Uterus (tissue), 4 donors: ENCODE data around the gene SFSWAP. TPM values are rescaled to one million over a fixed set of nuclear protein-coding genes. Genes with fewer than 3 reads are reported as not detected.
"Not testable (repeated sequence)": the region's sequence is repeated elsewhere in the genome, so short reads cannot be mapped to it uniquely, and the experiment has no call there.

Experiments used
- DNase-seq, 2 donors: peaks; one replicate each; pipeline ENCODE4 v3.0.0-alpha.2; 2019 to 2020
- H3K27ac ChIP-seq, 2 donors: fragments of 200-600 bp; sonication (generic); 1 replicate in 1 of 2; 2 replicates in 1 of 2; pipeline ENCODE4 v1.5.1; 2016 to 2018
- H3K27me3 ChIP-seq, 2 donors: fragments of 200-600 bp; sonication (generic); one replicate each; pipeline ENCODE4 v1.5.1; 2018 to 2019; ENCODE audit warnings: control low read depth in 1 of 2
- H3K36me3 ChIP-seq, 2 donors: fragments of 200-600 bp; sonication (generic); one replicate each; pipeline ENCODE4 v1.5.1; 2019; ENCODE audit warnings: control low read depth in 1 of 2
- H3K4me1 ChIP-seq, 2 donors: fragments of 200-600 bp; sonication (generic); one replicate each; pipeline ENCODE4 v1.5.1; 2018 to 2019; ENCODE audit warnings: control low read depth in 1 of 2
- H3K4me3 ChIP-seq, 2 donors: fragments of 200-600 bp; sonication (generic); 1 replicate in 1 of 2; 2 replicates in 1 of 2; pipeline ENCODE4 v1.5.1; 2018 to 2019; ENCODE audit warnings: mild to moderate bottlenecking in 1 of 2
- H3K9me3 ChIP-seq, 2 donors: fragments of 200-600 bp; sonication (generic); one replicate each; pipeline ENCODE4 v1.5.1; 2019; ENCODE audit warnings: control low read depth in 1 of 2
- POLR2A ChIP-seq, 2 donors: fragments of 450-650 bp; IDR thresholded peaks; one replicate each; pipeline ENCODE4 v1.6.1; 2016; ENCODE audit warnings: antibody characterized with exemption in 2 of 2, mild to moderate bottlenecking in 1 of 2, moderate library complexity in 1 of 2
- intact Hi-C: fragments of 100-400 bp; cut with DNase I; formaldehyde crosslinking; loops from one replicate; pipeline ENCODE4 v1.15.1; 2023; ENCODE audit warnings: low total_unique reads
- total RNA-seq, 4 donors: library from RNA; depleted of rRNA in 3 of 4; stranded (reverse); fragments of >200 nt in 3 of 4; gene quantifications; one replicate each; pipeline versions ENCODE4 v1.1.0 to v1.2.4, GENCODE V29; 2014 to 2023
- TF ChIP-seq, protein P1 (sequence below), 4 experiments: fragments of 200-600 bp in 2 of 4; fragments of 450-650 bp in 2 of 4; sonication (generic) in 2 of 4; IDR thresholded peaks; one replicate each; pipeline ENCODE4 v1.5.1; 2016 to 2019; ENCODE audit warnings: antibody characterized with exemption in 4 of 4, mild to moderate bottlenecking in 2 of 4, moderate library complexity in 1 of 4
- donor health status: DM: yes; HTN: yes; CAD: no.

Gene SFSWAP
- total RNA-seq, 4 donors from 2014 or later = 25.3 to 78.1 (median 55.2) TPM

DNA sequence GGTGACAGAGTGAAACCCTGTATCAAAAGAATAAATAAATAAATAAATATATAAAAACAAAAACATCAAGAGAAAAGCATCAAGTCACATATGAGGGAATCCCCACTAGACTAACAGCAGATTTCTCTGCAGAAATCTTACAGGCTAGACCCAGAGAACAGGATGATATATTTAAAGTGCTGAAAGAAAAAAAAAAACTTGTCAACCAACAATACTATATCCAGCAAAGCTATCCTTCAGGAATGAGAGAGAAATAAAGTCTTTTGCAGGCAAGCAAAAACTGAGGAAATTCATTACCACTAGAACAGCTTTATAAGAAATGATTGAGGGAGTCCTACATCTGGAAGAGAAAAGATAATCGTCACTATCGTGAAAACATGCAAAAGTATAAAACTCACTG is 6.4 kb upstream of the SFSWAP start:
- intact Hi-C loops = no loop called here
- Histone ChIP-seq H3K36me3 (no peaks in the 10 kb centered on the region), H3K27ac (no peak overlapping the region), H3K4me3 (no peak overlapping the region), H3K4me1 (no peaks in the 10 kb centered on the region), H3K9me3 (peaks cover 0 to 6% of the 10 kb centered on the region in 2 donors), H3K27me3 (no peaks in the 10 kb centered on the region)
- TF ChIP-seq, protein P1, sequence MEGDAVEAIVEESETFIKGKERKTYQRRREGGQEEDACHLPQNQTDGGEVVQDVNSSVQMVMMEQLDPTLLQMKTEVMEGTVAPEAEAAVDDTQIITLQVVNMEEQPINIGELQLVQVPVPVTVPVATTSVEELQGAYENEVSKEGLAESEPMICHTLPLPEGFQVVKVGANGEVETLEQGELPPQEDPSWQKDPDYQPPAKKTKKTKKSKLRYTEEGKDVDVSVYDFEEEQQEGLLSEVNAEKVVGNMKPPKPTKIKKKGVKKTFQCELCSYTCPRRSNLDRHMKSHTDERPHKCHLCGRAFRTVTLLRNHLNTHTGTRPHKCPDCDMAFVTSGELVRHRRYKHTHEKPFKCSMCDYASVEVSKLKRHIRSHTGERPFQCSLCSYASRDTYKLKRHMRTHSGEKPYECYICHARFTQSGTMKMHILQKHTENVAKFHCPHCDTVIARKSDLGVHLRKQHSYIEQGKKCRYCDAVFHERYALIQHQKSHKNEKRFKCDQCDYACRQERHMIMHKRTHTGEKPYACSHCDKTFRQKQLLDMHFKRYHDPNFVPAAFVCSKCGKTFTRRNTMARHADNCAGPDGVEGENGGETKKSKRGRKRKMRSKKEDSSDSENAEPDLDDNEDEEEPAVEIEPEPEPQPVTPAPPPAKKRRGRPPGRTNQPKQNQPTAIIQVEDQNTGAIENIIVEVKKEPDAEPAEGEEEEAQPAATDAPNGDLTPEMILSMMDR (IDR thresholded peaks at IDR 0.05) = no peak
- no peak for TF ChIP-seq POLR2A (IDR thresholded peaks at IDR 0.05)
- no peak for DNase-seq

DNA sequence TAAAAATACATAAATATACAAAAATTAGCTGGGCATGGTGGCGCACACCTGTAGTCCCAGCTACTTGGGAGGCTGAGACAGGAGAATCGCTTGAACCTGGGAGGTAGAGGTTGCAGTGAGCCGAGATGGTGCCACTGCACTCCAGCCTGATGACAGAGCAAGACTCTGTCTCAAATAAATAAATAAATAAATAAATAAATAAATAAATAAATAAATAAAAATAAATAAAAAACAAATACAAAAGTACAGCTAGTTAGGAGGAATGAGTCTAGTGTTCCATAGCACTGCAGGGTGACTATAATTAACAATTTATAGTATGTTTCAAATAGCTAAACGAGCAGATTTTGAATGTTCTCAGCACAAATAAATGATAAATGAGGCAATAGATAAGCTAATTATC is 4.2 kb upstream of the SFSWAP start:
- H3K27me3 ChIP-seq, H3K4me3 ChIP-seq, H3K27ac ChIP-seq, H3K9me3 ChIP-seq, H3K36me3 ChIP-seq, intact Hi-C loops, DNase-seq, H3K4me1 ChIP-seq: not testable (repeated sequence)

DNA sequence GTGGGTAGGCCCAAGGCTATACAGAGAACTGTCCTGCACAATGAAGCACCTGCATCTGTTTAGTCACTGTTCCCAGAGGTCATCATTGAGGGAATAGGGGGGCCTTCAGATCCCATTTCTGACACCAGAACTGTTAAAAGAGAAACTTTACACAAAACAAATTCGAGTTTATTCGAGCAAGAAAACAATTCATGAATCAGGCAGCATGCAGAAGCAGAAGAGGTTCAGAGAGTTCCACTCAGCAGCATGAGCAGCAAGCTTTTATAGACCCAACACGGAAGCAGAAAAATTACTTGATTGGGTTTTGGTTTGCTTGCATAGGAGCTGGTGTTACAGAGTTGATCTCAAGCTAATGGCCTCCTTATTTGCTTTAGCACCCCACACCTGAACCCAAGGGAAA is 1.7 kb upstream of the SFSWAP start:
- Histone ChIP-seq H3K4me1 (peaks cover 9 to 11% of the 10 kb centered on the region in 2 donors), H3K9me3 (no peaks in the 10 kb centered on the region), H3K27me3 (no peaks in the 10 kb centered on the region), H3K36me3 (no peaks in the 10 kb centered on the region), H3K4me3 (no peak overlapping the region), H3K27ac (no peak overlapping the region)
- TF ChIP-seq, protein P1 (IDR thresholded peaks at IDR 0.05) = no peak
- no peak for TF ChIP-seq POLR2A (IDR thresholded peaks at IDR 0.05)
- no peak for DNase-seq
- intact Hi-C loops = no loop called here

DNA sequence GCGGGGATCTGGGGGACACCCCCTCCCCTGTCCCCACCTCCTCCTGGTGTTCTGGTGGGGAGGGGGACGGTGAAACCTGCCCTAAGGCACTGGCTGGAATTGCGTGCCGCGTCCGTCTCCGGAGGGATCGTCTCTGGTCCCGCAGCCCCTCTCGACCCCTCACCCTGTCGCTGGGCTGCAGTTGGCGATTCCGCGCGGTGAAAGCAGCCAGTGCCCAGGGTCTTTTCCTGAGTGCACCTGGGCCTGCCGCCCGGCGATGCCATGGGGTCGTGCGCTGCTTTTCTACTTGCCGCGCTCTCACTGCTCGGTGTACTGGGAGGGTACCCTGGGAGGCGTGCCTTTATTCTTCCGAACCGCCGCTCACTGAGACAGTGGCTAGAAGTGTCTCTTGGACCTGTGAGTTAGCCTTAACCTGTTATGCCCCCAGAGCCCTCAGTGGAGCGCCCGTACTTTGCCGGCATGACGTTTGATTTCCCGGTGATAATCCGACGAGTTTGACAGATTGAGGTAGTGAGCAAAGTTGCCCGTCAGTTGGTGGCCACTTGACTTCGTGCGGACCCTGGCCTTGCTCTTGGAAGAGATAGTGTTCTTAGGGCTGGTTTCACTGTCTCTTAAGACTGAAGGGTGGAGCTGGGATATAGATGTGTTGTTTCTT is 788 bp downstream of the SFSWAP start:
- peak overlapping the region; percentile 88 to 89 for H3K27ac ChIP-seq
- intact Hi-C loops = no loop called here
- peaks cover 9 to 11% of the 10 kb centered on the region in 2 donors for H3K4me1 ChIP-seq
- no peak for DNase-seq
- H3K9me3 ChIP-seq = no peaks in the 10 kb centered on the region
- no peaks in the 10 kb centered on the region for H3K36me3 ChIP-seq
- no peaks in the 10 kb centered on the region for H3K27me3 ChIP-seq
- peak overlapping the region; percentile 91 to 93 for H3K4me3 ChIP-seq
- TF ChIP-seq, protein P1 (IDR thresholded peaks at IDR 0.05) = no peak
- TF ChIP-seq POLR2A (IDR thresholded peaks at IDR 0.05) = no peak

DNA sequence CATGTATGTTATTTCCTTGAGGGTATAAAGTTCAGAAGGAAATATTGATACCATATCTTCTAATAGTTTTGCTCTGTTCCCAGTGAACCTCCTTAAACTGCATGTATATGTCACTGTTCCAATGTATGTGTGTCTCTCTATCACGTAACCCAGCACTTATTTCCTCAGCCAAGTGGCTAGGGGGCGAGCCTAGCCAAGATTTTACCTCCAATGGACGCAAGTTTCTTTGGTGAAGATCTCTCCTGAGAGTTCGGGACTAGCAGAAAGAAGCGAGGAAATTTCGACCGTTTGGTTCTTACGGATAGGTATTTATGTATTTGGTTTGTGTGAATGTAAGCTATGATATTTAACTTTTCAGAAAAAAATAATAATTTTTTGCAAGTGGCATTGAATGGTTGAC is 2.5 kb downstream of the SFSWAP start:
- no peak for DNase-seq
- intact Hi-C loops = no loop called here
- Histone ChIP-seq H3K36me3 (no peaks in the 10 kb centered on the region), H3K4me3 (no peak overlapping the region), H3K27me3 (no peaks in the 10 kb centered on the region), H3K9me3 (no peaks in the 10 kb centered on the region), H3K4me1 (peaks cover 9 to 11% of the 10 kb centered on the region in 2 donors), H3K27ac (no peak overlapping the region)
- TF ChIP-seq POLR2A (IDR thresholded peaks at IDR 0.05) = no peak
- TF ChIP-seq, protein P1 (IDR thresholded peaks at IDR 0.05) = no peak

DNA sequence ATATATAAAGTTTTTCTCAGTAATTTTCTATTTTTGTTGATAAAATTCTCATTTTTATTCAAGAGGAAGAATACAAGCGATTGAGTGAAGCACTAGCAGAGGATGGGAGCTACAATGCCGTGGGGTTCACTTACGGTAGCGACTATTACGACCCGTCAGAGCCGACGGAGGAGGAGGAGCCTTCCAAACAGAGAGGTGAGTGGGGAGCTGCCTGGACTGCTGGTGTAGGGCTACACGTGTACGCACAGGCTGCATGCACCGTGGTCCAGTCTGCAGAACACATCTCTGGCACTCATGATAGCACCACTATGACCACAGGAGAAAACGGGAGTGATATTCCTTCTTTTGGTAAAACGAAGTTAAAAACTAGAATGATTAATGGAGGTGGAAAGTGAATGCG is 3.9 kb downstream of the SFSWAP start:
- no peak overlapping the region for H3K27ac ChIP-seq
- no peak overlapping the region for H3K4me3 ChIP-seq
- no peaks in the 10 kb centered on the region for H3K36me3 ChIP-seq
- H3K9me3 ChIP-seq = no peaks in the 10 kb centered on the region
- intact Hi-C loops = no loop called here
- TF ChIP-seq, protein P1 (IDR thresholded peaks at IDR 0.05) = no peak
- no peak for TF ChIP-seq POLR2A (IDR thresholded peaks at IDR 0.05)
- H3K4me1 ChIP-seq = peaks cover 9 to 11% of the 10 kb centered on the region in 2 donors
- DNase-seq = no peak
- no peaks in the 10 kb centered on the region for H3K27me3 ChIP-seq
